Measurements from ENCODE around the gene GEMIN5. TPM values are rescaled to one million over a fixed set of nuclear protein-coding genes. Genes with fewer than 3 reads are reported as not detected.
A peak's percentile ranks its signal among the peaks of the same experiment; 100 is the strongest.

Gene GEMIN5
- polyA plus RNA-seq, 1 of the 3 experiments (the other 2 are of a cell fraction), result 6.6 TPM

DNA sequence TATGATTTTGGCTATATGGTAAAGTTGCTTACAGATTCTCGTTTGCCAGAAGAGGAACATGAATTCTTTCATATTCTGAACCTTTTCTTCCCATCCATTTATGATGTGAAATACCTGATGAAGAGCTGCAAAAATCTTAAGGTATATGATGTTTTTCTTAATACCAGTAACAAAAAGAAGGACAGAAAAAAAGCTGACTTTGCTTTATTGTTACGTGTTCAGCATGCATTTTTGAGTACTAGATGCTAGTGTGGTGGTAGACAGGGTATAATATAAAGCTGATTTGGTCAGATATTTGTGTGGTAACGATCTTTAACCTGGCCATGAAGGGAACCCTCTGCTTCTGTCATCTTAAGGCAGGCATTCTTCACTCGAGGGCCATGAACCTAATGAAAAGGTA lies 66.3 kb downstream of the GEMIN5 start:
- Histone ChIP-seq H3F3A (replicated peaks; ENCODE audit: insufficient read depth) (peaks cover 18% of the 10 kb centered on the region), H3K4me3 (ENCODE audit: low read depth in 2 of 2, low read length in 1 of 2) (no peak overlapping the region), H3K9me2 (no peaks in the 10 kb centered on the region), H3K9me3 (no peaks in the 10 kb centered on the region), H4K20me1 (ENCODE audit: insufficient read depth) (no peaks in the 10 kb centered on the region), H3K27me3 (ENCODE audit: insufficient read depth) (no peaks in the 10 kb centered on the region), H3K4me2 (no peak overlapping the region), H3K9ac (no peak overlapping the region), H3K4me1 (ENCODE audit: control insufficient read depth in 1 of 2, insufficient read depth in 2 of 2, low read depth in 1 of 2, low read length in 1 of 2) (peaks cover 0 to 6% of the 10 kb centered on the region in 2 experiments; a peak in 2 of 4 replicates), H3K36me3 (replicated peaks in 1 of 2; ENCODE audit: control insufficient read depth in 1 of 2, insufficient read depth in 2 of 2, low read length in 1 of 2) (peaks cover 52 to 74% of the 10 kb centered on the region in 2 experiments), H3K79me2 (ENCODE audit: insufficient read depth) (peaks cover 32% of the 10 kb centered on the region; the same call in 1 of the 2 replicates), H2AFZ (ENCODE audit: low read depth) (no peak overlapping the region), H3K27ac (ENCODE audit: low read depth in 2 of 2, low read length in 1 of 2) (no peak overlapping the region)
- ChIA-PET POLR2A (interaction anchor here (0.8 kb wide), 1 partner anchor 13 kb away, joined by 3 read pairs; the partner anchor contains the start of gene CNOT8), CTCF (interaction anchor here (1.2 kb wide), 1 partner anchor 16 kb away, joined by 3 read pairs; no protein-coding TSS in a partner anchor)
- DNase-seq, result no peak
- 92% methylated on average over 4 of the region's 4 CpGs for WGBS (ENCODE audit: low lambda C conversion rate)
- TF ChIP-seq EP300 (IDR thresholded peaks at IDR 0.05; ENCODE audit: borderline replicate concordance in 1 of 2, low read depth in 1 of 2, low read length in 1 of 2) (no peak), POLR2AphosphoS5 (IDR thresholded peaks at IDR 0.05; ENCODE audit: low read depth, low read length) (no peak), ELF1 (IDR thresholded peaks at IDR 0.05) (no peak), TAF1 (IDR thresholded peaks at IDR 0.05; ENCODE audit: borderline replicate concordance, low read depth, low read length) (no peak), USF2 (IDR thresholded peaks at IDR 0.05; ENCODE audit: borderline replicate concordance, low read depth, low read length) (no peak), GABPA (IDR thresholded peaks at IDR 0.05; ENCODE audit: low read depth) (no peak), NFIC (IDR thresholded peaks at IDR 0.05; ENCODE audit: borderline replicate concordance) (no peak)
- TF ChIP-seq, protein P1, sequence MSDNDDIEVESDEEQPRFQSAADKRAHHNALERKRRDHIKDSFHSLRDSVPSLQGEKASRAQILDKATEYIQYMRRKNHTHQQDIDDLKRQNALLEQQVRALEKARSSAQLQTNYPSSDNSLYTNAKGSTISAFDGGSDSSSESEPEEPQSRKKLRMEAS (IDR thresholded peaks at IDR 0.05; ENCODE audit: low read depth), result no peak

GRCh38 chr5:154868702-154869101 lies 69.3 kb downstream of the GEMIN5 start:
- peaks cover 0 to 5% of the 10 kb centered on the region in 2 experiments; a peak in 2 of 4 replicates for H3K4me1 ChIP-seq (ENCODE audit: control insufficient read depth in 1 of 2, insufficient read depth in 2 of 2, low read depth in 1 of 2, low read length in 1 of 2)
- POLR2A ChIA-PET, result interaction anchor here (0.6 to 1.3 kb wide), 2 partner anchors 11 to 344 kb away, joined by 3 to 4 read pairs; no protein-coding TSS in a partner anchor
- no peak overlapping the region for H3K4me3 ChIP-seq (ENCODE audit: low read depth in 2 of 2, low read length in 1 of 2)
- H3K9me3 ChIP-seq, result no peaks in the 10 kb centered on the region
- DNase-seq, result peak; percentile 24
- H2AFZ ChIP-seq (ENCODE audit: low read depth), result no peak overlapping the region
- H3F3A ChIP-seq (replicated peaks; ENCODE audit: insufficient read depth), result peaks cover 14% of the 10 kb centered on the region
- TF ChIP-seq GATA2 (CRISPR knock-in tag; IDR thresholded peaks at IDR 0.05), result no peak
- peak; percentile 50 for TF ChIP-seq RAD21 (IDR thresholded peaks at IDR 0.05; ENCODE audit: low read length)
- TF ChIP-seq GABPA (IDR thresholded peaks at IDR 0.05; ENCODE audit: low read depth), result no peak
- no peak for TF ChIP-seq RFX5 (IDR thresholded peaks at IDR 0.05; ENCODE audit: low read length)
- TF ChIP-seq CHD2 (IDR thresholded peaks at IDR 0.05; ENCODE audit: low read length, partially characterized antibody), result no peak
- TF ChIP-seq TAF1 (IDR thresholded peaks at IDR 0.05; ENCODE audit: borderline replicate concordance, low read depth, low read length), result no peak
- TF ChIP-seq SMC3 (IDR thresholded peaks at IDR 0.05; ENCODE audit: low read depth, low read length), result peak; percentile 14; the same call in 1 of the 2 replicates
- TF ChIP-seq, protein P1 (IDR thresholded peaks at IDR 0.05; ENCODE audit: low read depth), result no peak
- TF ChIP-seq FOSL2 (IDR thresholded peaks at IDR 0.05; ENCODE audit: borderline replicate concordance, low read depth), result no peak
- TF ChIP-seq USF2 (IDR thresholded peaks at IDR 0.05; ENCODE audit: borderline replicate concordance, low read depth, low read length), result no peak
- TF ChIP-seq EZH2phosphoT487 (IDR thresholded peaks at IDR 0.05; ENCODE audit: borderline replicate concordance, low read depth), result no peak
- TF ChIP-seq NFIC (IDR thresholded peaks at IDR 0.05; ENCODE audit: borderline replicate concordance), result no peak
- TF ChIP-seq TEAD4 (IDR thresholded peaks at IDR 0.05; ENCODE audit: borderline replicate concordance, insufficient read depth), result no peak
- no peak for TF ChIP-seq IRF3 (IDR thresholded peaks at IDR 0.05; ENCODE audit: low read depth, low read length)
- H3K9me2 ChIP-seq, result no peaks in the 10 kb centered on the region
- H3K36me3 ChIP-seq (replicated peaks in 1 of 2; ENCODE audit: control insufficient read depth in 1 of 2, insufficient read depth in 2 of 2, low read length in 1 of 2), result peaks cover 42 to 66% of the 10 kb centered on the region in 2 experiments
- no peak overlapping the region for H3K9ac ChIP-seq
- H3K4me2 ChIP-seq, result no peak overlapping the region
- CTCF ChIA-PET, result interaction anchor here (0.7 to 1.8 kb wide), 5 partner anchors 12 to 219 kb away, joined by 3 to 8 read pairs (median 3); no protein-coding TSS in a partner anchor
- no peak overlapping the region; a peak in 1 of 4 replicates for H3K27ac ChIP-seq (ENCODE audit: low read depth in 2 of 2, low read length in 1 of 2)
- no peaks in the 10 kb centered on the region for H3K27me3 ChIP-seq (ENCODE audit: insufficient read depth)
- peaks cover 62% of the 10 kb centered on the region for H3K79me2 ChIP-seq (ENCODE audit: insufficient read depth)
- H4K20me1 ChIP-seq (ENCODE audit: insufficient read depth), result no peaks in the 10 kb centered on the region
- WGBS (ENCODE audit: low lambda C conversion rate), result 92% methylated on average over 5 of the region's 5 CpGs
